Fibroblast of the conjunctiva (primary cell): Measurements from ENCODE around the gene TJAP1.
A peak's percentile ranks its signal among the peaks of the same experiment; 100 is the strongest.
"Not testable (repeated sequence)": the region's sequence is repeated elsewhere in the genome, so short reads cannot be mapped to it uniquely, and the experiment has no call there.

Experiments
- DNase-seq: peaks from one replicate; pipeline ENCODE4 v3.0.0-alpha.2; 2010; ENCODE audit warnings: low read depth

The TJAP1 gene

GRCh38 chr6:43505718-43506117, 28.3 kb downstream of the TJAP1 start:
- DNase-seq: no peak

- no peak for DNase-seq
Observed at GRCh38 chr6:43506171-43506570, 28.8 kb downstream of the TJAP1 start.

- peak; percentile 70 for DNase-seq
Observed at GRCh38 chr6:43506667-43507471, 29.5 kb downstream of the TJAP1 start.

- no peak for DNase-seq
Observed at GRCh38 chr6:43508481-43509141, 31.2 kb downstream of the TJAP1 start.

- no peak for DNase-seq
Observed at GRCh38 chr6:43509142-43509983, 32.0 kb downstream of the TJAP1 start.

- peak; percentile 70 for DNase-seq
Observed at GRCh38 chr6:43509984-43510826, 32.8 kb downstream of the TJAP1 start, which contains the start of gene LRRC73. Gene LRRC73 (minus strand): TSS chr6:43510346. CDS start chr6:43509785, 561 bp downstream.

GRCh38 chr6:43510827-43511163, 33.4 kb downstream of the TJAP1 start:
- no peak for DNase-seq

- DNase-seq: no peak
Observed at GRCh38 chr6:43511824-43512415, 34.5 kb downstream of the TJAP1 start.

- DNase-seq: no peak
Observed at GRCh38 chr6:43515808-43516207, 38.4 kb downstream of the TJAP1 start.

GRCh38 chr6:43516367-43516696, 39.0 kb downstream of the TJAP1 start:
- no peak for DNase-seq

GRCh38 chr6:43516697-43517504, 39.5 kb downstream of the TJAP1 start, which contains the start of the genes POLR1C and YIPF3:
Gene POLR1C (plus strand): TSS chr6:43517089. CDS start chr6:43517110, 21 bp downstream.
Gene YIPF3 (minus strand): TSS chr6:43516926. CDS start chr6:43516807, 119 bp downstream.
- DNase-seq: peak; percentile 97

GRCh38 chr6:43517505-43518357, 40.4 kb downstream of the TJAP1 start:
- no peak for DNase-seq

- DNase-seq: no peak
Observed at GRCh38 chr6:43520097-43520496, 42.7 kb downstream of the TJAP1 start.

GRCh38 chr6:43521836-43522235, 44.5 kb downstream of the TJAP1 start:
- DNase-seq: no peak

- DNase-seq: no peak
Observed at GRCh38 chr6:43522547-43523261, 45.3 kb downstream of the TJAP1 start.

GRCh38 chr6:43523284-43523683, 45.9 kb downstream of the TJAP1 start:
- no peak for DNase-seq

GRCh38 chr6:43524483-43524961, 47.2 kb downstream of the TJAP1 start:
- DNase-seq: no peak

- DNase-seq: no peak
Observed at GRCh38 chr6:43532201-43532600, 54.8 kb downstream of the TJAP1 start.

- DNase-seq: not testable (repeated sequence)
Observed at GRCh38 chr6:43538986-43539385, 61.6 kb downstream of the TJAP1 start.
